GM19455 (cell line): ENCODE measurements around the gene CAMTA1.

Experiments
- ATAC-seq: cut with Tn5 transposase; IDR thresholded peaks from one replicate; pipeline ENCODE4 v1.9.1; 2021; ENCODE audit not compliant: unreplicated experiment

The CAMTA1 gene

DNA sequence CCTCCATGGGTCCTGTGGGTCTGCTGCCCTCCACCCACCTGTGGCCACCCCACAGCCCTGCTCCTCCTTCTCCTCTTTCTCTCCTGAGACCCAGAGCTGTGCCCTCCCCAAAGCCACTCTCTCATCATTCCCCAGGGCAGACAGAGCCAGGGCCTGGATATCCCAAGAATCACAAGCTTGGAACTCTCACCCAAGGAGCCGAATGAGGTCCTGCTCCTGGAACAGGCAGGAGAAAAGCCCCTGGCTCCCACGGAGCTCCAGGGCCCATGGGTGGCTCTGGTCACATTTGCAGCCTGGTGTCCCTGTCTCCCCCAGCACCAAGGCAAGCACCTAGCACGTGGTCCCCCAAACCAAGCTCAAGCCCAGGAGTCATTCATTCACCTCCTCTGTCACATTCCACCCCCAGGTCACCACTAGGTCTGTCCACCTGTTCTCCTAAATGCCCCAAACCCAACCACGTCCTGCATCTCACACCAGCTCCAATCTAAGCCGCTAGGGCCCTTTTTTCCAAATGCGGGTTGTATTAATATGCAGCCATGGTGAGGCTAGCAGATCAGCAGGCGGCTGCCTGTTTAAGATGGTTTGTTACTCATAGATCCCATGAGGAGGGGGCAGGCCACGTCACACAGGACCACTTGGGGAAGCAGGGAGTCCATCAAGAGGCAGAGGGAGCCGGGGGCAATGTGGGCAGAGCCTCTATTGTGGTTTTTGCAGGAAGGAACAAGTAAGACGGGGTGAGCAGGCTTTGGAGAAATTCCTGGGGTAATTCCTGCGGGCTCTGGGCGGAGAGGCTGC is 770.3 kb downstream of the CAMTA1 start:
- no peak for ATAC-seq

DNA sequence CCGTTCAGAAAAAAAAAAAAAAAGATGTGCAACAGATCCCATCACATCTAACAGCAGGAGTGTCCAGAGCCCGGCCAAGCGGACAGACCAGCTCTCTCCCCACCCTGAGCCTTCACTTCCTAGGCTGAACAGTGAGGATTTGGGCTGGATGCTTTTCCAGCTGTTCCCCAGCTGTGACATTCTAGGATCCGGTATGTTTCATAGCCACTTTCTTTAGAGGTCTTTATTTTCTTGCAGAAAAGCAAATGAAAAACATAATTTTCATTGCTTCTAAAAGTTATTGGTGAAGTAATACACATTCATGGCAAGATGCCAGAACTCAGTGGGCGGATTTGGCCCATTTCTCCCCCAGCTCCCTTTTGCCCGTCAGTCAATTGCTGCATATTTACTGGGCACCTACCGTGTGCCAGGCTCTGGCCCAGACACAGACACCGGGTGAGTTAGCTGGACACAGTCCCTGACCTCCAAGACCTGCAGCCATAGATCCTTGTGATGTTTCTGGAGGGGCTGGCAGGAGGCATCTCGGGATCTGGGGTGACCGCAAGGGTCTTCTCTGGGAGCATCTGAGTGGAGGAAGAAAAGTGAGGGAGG is 772.1 kb downstream of the CAMTA1 start:
- no peak for ATAC-seq

DNA sequence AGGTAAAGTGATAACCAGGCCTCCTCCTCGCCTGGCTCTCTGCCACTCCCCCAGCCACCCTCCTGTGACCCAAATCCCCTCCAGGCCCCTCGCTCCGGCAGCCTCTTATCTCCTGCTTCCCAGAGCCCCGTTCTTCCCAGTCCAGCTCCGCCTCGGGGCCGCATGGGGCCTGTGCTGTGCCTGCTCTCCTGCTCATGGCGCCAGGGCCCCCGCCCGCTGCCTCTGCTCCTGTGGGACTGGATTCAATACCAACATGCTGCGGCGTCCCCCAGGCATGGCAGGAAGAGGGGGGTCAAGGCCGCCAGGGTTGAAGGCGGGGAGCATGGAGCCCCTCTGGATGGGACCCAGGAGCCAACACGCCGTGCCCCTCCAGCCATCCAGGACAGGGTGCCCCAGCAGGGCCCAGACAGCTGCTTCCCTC is 772.8 kb downstream of the CAMTA1 start:
- no peak for ATAC-seq

DNA sequence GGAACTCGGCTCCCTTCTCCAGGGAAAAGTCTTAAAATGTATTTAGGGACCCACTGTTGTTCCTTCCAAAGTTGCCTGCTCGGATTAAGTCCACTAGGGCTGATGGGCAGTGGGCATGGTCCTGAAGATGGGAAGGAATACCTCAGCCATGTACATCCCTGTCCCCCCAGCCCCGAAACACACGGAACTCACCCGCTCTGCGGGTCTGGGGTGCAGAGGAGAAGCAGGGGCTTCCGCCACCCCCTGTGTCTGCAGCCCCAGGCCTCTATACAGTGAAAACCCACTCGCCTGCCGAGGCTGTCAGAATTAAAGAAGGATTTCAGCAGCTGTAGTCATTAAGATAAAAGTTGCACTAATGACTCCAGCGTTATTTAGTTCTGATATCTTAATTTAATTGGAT is 773.2 kb downstream of the CAMTA1 start:
- ATAC-seq, result no peak

DNA sequence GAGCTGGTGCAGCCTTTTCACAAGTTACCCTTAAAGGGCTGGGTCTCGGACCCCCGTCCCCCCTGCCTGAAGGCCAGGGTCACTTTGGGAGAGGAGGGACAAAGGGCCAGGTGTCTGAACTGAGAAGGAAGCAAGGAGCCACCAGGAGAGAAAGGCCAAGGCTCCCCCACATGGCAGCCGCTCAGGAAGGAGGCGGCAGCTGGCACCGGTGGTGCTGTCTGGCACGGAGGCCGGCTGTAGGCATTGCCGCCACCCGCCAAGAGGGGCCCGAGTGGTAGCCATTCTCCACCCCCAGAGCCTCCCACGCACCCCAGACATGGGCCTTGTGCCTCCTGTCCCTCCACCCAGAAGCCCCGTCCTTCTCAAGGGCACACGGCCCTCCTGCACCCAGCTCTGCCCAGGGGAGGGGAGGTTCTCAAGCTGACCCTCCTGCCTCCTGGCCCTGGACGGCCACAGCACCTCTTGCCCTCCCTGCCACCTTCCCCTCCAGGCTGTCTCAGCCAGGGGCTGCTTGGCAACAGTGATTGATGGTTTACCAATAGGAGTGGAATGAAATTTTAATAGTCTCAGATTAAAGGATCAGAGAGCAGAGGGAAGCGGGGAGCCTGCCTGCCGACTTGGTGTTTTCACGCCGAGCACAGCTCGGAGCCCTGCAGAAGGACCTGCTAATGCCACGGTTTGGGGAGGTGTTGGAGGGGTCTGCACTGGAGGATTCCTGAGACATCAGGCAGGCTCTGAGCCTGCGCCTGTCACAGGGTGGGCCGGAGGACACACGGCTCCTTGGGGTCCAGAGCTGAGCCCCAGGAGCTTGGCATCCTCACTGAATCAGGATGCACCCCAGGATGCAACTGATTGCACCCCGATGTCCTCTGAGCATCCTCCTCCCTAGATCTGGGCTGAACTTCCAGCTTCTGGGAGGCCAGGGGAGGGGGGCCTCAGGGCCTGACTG is 773.9 kb downstream of the CAMTA1 start:
- ATAC-seq, result no peak

DNA sequence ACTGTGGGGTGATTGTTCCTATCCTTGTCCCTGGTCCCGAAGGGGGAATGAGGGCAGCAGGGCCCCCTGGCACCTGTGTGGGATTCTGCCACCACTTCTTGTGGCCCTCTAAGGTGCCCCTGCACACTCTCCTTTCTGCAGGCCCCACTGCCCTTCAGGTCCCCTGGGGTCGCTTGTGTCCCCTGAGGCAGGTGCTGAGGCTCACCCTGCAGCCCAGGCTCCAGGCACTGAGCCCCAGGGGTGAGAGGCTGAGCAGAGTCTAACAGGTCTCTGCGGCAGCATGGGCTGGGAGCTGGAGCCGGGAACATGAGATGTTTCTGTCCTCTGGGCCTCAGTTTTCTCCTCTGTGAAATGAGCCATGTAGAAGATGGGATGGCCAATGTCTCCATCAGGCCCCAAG is 774.9 kb downstream of the CAMTA1 start:
- ATAC-seq, result no peak

DNA sequence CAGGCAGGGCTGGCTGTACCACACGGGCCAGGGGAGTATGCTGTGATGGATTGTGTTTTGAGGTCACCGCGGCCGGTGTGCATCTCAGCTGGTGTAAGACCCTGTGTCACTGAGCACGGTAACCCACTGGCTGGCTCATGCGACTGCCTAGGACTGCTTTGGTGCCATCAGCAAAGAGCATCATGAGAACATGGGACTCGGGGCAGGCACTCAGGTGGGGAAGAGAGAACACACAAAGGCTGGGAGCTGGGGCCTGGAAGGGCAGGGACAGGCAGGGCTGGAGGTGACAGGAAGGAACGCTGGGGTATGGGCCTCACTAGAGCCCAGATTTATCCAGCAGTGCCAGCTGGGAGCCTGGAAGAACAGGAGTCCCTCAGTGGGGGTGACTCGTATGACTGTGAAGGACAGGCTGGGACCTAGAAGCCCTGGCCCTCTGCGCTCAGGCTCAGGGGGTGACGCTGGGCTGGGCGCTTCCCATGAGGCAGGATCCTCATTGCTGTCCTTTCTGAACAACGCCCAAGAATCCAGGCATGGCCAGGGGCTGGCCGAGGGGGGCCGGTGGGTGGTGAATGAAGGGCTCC is 775.4 kb downstream of the CAMTA1 start:
- no peak for ATAC-seq

DNA sequence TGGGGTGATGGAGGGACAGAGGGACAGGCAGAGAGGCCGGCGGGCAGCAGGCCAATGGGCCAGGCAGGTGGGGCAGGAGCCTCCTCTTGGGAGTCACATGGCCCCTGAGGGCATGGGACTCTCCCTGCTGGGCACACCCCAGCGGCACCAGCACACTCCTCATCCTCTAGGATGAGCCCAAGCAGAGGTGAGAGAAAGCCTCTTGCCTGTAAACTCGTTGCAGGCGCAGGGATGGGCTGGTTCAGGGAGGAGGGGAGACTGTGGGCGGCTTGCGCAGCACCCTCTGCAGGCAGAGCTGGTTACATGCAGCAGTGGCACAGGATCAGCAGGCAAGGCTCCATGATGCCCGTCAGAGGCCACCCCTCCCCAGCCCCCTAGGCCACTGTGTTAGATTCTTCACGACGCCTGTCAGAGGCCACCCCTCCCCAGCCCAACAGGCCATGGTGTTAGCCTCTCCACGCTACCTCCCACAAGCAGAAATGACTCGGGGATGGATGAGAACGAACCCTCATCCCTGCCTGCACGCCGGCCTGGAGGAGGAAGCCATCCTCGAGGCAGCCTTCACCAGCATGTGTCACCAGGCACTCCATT is 776.2 kb downstream of the CAMTA1 start:
- no peak for ATAC-seq

DNA sequence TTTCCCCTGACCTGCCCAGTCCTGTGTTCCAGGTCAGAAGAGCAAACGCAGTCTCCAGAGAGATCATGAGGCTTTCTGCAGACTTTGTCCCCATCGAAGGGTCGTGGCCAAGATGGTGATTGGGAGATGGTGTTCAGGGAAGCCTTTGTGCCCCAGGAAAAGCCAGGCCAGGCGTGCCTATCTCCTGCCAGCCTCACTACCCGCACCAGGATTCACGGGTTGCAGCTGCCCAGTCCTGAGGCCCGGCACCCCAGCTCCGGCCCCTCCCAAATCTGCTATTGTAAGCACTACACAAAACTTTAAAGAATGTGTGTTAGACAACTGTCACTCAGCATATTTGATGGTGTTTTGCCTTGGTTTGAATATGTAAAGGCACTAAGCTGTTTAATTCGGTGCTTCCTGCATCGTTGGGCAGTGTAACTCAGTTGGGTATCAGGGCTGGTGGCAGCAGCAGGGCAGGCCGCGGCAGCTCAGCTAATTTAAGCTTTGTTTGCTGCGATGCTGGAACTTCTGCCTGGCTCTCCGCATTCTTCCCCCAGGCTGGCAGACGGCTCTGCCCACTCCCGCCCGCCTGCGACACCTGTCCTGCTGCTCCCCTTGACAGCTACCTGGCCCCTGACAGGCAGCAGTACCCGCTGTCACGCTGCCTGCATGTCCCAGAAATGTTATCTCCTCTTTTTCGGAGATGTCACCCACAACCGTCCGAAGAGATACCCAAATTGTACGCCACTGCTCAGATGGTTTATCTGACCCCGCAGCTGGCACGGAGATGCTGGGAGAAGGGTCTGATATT is 776.9 kb downstream of the CAMTA1 start:
- no peak for ATAC-seq

DNA sequence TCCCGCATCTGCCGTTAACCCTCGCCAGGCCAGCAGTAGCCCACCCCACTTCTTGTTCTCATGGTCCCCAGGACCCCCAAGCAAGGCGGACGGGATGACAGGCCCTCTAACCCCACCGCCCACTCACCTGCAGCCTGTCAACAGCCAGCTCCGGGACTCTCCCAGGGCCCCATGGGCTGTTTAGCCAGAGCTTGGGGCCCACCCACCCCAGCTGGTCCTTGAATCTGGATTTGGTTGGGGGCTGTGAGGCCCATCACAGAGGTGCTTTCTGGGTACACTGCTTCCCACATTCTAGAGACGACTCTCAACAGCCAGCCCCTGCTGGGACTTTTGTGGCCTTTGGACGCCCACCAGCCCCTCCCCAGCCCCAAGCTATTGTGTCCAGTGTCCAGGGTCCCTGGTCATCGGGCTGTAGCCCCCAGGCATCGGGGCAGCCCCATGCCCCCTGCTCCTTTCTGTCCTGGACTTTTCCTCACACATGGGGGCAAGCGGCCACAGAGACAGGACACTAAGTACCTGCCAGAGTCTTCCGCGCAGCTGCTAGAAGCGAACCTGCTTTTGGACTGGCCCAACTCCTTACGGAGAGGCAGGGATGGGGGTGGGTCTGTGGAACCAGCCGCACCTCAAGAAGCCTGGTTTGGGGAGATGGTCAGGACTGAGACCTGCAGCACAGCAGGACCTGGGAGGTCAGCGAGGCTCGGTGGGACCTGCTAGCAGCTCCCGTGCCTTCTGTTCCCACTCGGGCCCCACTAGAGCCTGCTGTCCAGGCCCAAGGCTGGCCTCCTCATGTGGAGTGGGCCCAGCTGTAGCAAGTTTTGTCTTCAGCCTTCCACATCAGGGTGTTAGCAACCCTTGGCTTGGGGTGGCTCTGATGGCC is 777.7 kb downstream of the CAMTA1 start:
- no peak for ATAC-seq

DNA sequence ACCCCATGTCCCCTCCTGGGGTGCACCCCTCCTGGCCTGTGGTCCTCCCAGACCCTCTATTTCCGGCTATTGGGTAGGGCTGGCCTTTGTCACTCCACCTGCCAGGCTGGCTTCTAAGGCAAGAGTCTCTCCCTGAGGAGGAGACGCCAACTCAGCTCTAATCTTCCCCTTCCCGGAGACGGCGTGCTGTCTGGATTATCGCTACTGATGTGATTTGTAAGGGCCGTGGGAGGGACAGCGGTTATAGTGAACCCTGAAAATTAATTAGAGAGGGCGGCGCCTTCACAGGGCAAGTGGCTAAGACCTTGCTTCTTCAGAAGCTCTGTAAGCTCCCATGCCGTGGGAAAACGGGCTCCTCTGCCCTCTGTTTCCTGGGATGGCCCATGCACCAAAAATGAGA is 778.9 kb downstream of the CAMTA1 start:
- no peak for ATAC-seq

DNA sequence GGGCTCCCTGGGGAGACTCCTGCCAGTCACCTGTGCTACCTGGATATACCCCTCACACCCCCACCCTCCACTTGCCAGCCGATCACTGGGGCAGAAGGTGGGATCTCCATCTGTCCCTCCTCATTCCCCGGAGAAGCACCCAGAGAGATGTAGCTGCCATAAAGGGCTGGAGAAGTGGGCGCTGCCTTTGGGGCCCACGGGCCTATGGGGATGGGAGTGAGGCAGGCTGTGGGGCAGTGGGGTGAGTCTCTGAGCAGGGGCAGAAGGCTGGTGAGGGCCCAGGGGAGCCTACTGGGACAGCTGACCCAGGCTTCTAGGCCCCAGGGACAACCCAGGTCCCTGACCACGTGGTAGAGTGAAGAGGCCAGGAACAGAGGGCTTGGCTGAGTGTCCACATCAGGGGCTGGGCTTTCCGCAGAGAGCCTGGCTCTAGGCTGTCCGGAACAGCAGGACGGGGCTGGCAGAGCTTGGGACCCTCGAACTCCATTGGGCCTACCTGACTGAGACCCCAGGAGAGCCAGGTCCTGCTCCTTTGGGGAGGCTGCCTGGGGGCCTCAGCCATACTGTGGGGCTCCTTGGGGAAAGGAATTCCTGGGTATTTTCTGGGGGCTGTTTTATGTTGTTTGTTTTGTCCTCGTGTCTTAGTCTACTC is 780.0 kb downstream of the CAMTA1 start:
- no peak for ATAC-seq

DNA sequence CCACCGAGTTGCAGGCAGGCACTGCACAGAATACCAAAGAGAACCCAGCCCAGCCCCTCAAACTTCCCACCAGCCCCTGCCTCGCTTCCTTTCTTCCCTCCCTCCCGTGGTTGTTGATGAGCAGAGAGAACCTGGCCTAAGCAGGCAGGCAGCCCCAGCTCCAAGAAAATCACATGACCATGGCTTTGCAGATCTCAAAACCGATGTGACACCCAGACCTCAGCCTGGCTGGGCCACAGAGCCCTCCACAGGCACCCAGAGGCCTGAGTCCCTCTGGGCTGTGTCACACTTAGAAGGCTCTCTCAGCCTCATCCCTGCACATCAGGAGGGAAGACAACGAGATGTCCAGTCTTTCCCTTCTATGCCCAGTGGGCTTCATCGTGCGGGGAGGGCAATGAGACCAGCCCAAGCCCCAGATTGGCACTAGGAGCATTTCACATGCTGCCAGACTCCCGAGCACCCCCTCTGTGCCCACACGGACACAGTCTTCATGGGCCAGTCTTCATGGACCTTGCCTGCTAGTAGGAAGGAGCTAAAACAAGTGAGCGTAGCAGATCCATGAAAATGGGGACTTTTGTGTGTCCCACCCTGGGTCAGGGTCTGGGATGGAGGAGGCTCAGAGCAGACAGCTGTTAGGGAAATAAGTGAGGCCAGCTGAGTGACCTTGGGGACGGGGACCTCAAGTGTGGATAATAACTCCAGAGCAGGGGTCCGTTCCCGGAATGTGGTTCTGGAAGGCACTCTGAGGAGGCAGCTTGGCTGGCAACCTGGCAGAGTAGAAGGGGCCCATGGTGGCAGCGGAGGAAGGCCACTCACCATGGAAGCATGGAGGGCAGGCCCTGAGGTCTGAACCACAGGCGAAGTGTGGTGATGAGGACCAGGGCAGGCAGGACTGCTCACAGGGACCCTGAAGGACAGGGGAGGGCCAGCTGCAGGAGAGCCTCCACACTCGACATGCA is 781.4 kb downstream of the CAMTA1 start:
- ATAC-seq, result no peak

DNA sequence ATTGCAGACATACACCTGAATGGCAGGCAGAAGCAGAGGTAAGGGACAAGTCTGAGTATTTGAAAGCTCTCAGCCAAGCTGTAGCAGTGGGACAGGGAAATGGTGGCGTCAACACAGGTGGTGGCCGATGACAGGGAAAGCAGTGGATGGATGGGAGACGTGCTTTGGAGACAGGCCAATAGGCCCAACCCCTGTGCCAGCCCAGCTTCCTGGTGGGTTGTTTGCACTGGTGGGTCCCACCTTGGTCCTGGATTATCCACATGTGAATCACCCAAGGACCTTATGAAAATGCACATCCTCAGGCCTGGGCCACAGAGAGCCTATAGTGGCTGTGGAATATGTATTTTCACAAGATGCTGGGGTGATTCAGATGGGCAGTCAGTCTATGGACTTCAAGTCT is 782.1 kb downstream of the CAMTA1 start:
- no peak for ATAC-seq

DNA sequence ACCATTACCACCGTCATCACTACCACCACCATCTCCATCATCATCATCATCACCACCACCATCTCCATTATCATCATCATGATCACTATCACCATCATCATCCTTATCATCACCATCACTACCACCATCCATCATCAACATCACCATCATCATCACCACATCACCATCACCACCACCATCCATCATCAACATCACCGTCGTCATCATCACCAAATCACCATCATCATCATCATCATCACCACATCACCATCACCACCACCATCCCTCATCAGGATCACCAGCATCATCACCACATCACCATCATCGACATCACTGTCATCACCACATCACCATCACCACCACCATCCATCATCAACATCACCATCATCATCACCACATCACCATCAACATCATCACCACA is 782.8 kb downstream of the CAMTA1 start:
- no peak for ATAC-seq

DNA sequence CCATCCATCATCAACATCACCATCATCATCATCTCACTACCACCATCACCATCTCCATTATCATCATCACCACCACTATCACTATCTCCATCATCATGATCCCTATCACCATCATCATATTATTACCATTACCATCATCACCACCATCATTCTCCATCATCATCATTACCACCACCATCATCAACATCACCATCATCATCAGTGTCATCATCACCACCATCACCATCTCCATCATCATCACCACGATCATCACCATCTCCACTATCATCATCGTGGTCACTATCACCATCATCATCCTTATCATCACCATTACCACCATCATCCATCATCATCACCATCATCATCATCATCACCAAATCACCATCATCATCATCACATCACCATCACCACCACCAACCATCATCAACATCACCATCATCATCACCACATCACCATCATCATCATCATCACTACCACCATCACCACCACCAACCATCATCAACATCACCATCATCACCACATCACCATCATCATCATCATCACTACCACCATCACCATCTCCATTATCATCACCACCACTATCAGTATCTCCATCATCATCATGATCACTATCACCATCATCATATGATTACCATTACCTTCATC is 783.8 kb downstream of the CAMTA1 start:
- ATAC-seq, result no peak

DNA sequence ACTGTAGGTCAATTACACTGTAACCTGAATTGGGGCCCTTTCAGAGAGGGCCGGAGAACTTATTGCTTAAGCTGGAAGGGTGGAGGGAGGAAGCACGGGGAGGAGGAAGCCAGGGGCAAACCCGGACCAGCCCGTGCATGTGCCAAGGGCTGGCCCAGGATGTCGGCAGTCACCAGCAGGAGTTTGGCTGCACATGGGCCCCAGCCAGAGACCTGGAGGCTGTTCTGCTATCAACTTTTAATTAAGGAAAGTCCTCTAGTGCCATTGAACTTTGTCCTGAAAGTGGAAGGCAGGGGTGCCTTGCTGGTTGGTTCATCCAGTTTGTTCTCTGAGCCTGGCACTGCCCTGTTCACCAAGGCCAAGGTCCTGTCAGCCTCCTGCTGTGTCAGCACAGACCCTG is 785.1 kb downstream of the CAMTA1 start:
- no peak for ATAC-seq
